Measurements from ENCODE around the gene TMEM63A. TPM values are rescaled to one million over a fixed set of nuclear protein-coding genes. Genes with fewer than 3 reads are reported as not detected.

Gene TMEM63A
- total and polyA plus RNA-seq, 10 of the 15 experiments (the other 5 are each of a cell fraction or from before 2014, with no cell fraction given): 1.3 to 33.5 (median 15.2) TPM

DNA sequence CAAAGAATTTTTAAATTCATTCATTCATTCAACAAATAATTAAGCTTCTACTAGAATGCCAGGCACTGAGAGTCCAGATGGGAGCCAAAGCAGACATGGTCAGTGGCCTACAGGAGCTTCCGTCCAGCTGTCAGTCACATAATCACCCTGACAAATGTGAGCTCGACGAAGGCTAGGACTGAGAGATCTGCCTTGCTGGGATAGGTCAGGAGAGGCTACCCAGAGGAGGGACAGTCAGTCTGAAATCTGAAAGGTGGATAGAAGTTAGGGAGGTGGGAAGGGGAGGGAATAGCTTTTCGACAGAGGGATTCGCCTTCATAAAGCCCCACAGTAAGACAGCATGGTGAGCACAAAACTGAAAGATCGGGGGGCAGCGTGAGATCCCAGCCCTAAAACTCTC is 64.0 kb downstream of the TMEM63A start (continued):
- TF ChIP-seq, protein P1, sequence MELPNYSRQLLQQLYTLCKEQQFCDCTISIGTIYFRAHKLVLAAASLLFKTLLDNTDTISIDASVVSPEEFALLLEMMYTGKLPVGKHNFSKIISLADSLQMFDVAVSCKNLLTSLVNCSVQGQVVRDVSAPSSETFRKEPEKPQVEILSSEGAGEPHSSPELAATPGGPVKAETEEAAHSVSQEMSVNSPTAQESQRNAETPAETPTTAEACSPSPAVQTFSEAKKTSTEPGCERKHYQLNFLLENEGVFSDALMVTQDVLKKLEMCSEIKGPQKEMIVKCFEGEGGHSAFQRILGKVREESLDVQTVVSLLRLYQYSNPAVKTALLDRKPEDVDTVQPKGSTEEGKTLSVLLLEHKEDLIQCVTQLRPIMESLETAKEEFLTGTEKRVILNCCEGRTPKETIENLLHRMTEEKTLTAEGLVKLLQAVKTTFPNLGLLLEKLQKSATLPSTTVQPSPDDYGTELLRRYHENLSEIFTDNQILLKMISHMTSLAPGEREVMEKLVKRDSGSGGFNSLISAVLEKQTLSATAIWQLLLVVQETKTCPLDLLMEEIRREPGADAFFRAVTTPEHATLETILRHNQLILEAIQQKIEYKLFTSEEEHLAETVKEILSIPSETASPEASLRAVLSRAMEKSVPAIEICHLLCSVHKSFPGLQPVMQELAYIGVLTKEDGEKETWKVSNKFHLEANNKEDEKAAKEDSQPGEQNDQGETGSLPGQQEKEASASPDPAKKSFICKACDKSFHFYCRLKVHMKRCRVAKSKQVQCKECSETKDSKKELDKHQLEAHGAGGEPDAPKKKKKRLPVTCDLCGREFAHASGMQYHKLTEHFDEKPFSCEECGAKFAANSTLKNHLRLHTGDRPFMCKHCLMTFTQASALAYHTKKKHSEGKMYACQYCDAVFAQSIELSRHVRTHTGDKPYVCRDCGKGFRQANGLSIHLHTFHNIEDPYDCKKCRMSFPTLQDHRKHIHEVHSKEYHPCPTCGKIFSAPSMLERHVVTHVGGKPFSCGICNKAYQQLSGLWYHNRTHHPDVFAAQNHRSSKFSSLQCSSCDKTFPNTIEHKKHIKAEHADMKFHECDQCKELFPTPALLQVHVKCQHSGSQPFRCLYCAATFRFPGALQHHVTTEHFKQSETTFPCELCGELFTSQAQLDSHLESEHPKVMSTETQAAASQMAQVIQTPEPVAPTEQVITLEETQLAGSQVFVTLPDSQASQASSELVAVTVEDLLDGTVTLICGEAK (IDR thresholded peaks at IDR 0.05; ENCODE audit: borderline replicate concordance): no peak
- TF ChIP-seq NR2F1 (conservative IDR thresholded peaks at IDR 0.05) (no peak), SMARCA5 (IDR thresholded peaks at IDR 0.05) (no peak), DPF2 (IDR thresholded peaks at IDR 0.05) (no peak), PML (IDR thresholded peaks at IDR 0.05; ENCODE audit: low read length) (no peak)

DNA sequence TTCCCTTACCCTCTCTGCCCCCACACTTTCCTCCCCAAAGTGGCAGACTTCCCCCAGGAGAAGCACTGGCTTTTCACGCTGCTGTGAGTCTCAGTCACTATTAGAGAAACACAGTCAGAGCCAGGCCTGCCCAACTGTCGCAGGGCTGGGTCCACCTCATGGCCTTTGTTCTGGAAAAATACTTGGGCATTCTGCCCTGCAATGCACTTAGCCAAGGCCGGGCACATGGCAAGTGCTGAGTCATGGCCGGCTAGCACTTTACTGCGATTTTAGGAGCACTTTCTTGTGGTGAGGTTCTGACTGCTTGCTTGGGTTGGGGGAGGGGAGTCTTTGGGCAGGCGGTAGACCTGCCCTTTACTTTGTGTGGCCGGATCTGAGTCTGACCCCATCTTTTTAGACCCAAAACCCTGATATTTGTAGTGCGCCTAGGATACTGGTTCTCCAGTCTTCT is 64.5 kb downstream of the TMEM63A start:
- Histone ChIP-seq H2AFZ (ENCODE audit: control insufficient read depth, low read depth, low read length) (no peak overlapping the region), H3K9ac (ENCODE audit: control insufficient read depth, insufficient read depth, low read length) (no peak overlapping the region)
- WGBS (ENCODE audit: insufficient coverage, insufficient replicate concordance, low lambda C conversion rate, missing lambda C conversion rate): 46% methylated on average over 8 of the region's 8 CpGs

More for the DNA sequence above, 64.5 kb downstream of the TMEM63A start:
- BruUV-seq (replicated peaks): no TSS peak
- in situ Hi-C loops (cut with MboI) (no loop called here), intact Hi-C loops (cut with micrococcal nuclease; ENCODE audit: unreplicated experiment) (no loop called here)
- Histone ChIP-seq H3K9me3 (replicated peaks; ENCODE audit: control insufficient read depth, insufficient read depth, low read length) (no peaks in the 10 kb centered on the region), H3K79me2 (ENCODE audit: control insufficient read depth, insufficient read depth, low read length) (no peaks in the 10 kb centered on the region), H3K36me3 (ENCODE audit: control insufficient read depth in 2 of 2, insufficient read depth in 2 of 2, low read length in 1 of 2) (no peaks in the 10 kb centered on the region), H4K20me1 (ENCODE audit: control insufficient read depth, insufficient read depth) (no peaks in the 10 kb centered on the region), H3K4me2 (ENCODE audit: control insufficient read depth, insufficient read depth) (no peak overlapping the region), H3K27ac (ENCODE audit: control insufficient read depth, insufficient read depth) (no peak overlapping the region), H3K27me3 (replicated peaks in 1 of 2; ENCODE audit: control insufficient read depth in 2 of 2, insufficient read depth in 2 of 2, low read length in 1 of 2) (no peaks in the 10 kb centered on the region), H3K4me1 (ENCODE audit: control insufficient read depth, insufficient read depth, low read length) (no peaks in the 10 kb centered on the region), H3K4me3 (no peak overlapping the region)
- ATAC-seq (no peak; the same call in 2 of the 3 replicates), DNase-seq (ENCODE audit: low read depth, low spot score) (no peak), FAIRE-seq (no peak)
- TF ChIP-seq, protein P2, sequence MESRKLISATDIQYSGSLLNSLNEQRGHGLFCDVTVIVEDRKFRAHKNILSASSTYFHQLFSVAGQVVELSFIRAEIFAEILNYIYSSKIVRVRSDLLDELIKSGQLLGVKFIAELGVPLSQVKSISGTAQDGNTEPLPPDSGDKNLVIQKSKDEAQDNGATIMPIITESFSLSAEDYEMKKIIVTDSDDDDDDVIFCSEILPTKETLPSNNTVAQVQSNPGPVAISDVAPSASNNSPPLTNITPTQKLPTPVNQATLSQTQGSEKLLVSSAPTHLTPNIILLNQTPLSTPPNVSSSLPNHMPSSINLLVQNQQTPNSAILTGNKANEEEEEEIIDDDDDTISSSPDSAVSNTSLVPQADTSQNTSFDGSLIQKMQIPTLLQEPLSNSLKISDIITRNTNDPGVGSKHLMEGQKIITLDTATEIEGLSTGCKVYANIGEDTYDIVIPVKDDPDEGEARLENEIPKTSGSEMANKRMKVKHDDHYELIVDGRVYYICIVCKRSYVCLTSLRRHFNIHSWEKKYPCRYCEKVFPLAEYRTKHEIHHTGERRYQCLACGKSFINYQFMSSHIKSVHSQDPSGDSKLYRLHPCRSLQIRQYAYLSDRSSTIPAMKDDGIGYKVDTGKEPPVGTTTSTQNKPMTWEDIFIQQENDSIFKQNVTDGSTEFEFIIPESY (IDR thresholded peaks at IDR 0.05): no peak
- TF ChIP-seq, protein P3, sequence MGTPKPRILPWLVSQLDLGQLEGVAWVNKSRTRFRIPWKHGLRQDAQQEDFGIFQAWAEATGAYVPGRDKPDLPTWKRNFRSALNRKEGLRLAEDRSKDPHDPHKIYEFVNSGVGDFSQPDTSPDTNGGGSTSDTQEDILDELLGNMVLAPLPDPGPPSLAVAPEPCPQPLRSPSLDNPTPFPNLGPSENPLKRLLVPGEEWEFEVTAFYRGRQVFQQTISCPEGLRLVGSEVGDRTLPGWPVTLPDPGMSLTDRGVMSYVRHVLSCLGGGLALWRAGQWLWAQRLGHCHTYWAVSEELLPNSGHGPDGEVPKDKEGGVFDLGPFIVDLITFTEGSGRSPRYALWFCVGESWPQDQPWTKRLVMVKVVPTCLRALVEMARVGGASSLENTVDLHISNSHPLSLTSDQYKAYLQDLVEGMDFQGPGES (IDR thresholded peaks at IDR 0.05): no peak
- TF ChIP-seq KAT2A (conservative IDR thresholded peaks at IDR 0.05; ENCODE audit: control insufficient read depth, low read depth, low read length) (no peak), SUZ12 (IDR thresholded peaks at IDR 0.05; ENCODE audit: unreplicated experiment) (no peak), SPI1 (IDR thresholded peaks at IDR 0.05; ENCODE audit: borderline replicate concordance, insufficient read depth, low read depth, low read length) (no peak)
- TF ChIP-seq, protein P4, sequence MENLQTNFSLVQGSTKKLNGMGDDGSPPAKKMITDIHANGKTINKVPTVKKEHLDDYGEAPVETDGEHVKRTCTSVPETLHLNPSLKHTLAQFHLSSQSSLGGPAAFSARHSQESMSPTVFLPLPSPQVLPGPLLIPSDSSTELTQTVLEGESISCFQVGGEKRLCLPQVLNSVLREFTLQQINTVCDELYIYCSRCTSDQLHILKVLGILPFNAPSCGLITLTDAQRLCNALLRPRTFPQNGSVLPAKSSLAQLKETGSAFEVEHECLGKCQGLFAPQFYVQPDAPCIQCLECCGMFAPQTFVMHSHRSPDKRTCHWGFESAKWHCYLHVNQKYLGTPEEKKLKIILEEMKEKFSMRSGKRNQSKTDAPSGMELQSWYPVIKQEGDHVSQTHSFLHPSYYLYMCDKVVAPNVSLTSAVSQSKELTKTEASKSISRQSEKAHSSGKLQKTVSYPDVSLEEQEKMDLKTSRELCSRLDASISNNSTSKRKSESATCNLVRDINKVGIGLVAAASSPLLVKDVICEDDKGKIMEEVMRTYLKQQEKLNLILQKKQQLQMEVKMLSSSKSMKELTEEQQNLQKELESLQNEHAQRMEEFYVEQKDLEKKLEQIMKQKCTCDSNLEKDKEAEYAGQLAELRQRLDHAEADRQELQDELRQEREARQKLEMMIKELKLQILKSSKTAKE (IDR thresholded peaks at IDR 0.05; ENCODE audit: low read depth, poor library complexity, severe bottlenecking): no peak
- RAD21 ChIA-PET (ENCODE audit: unreplicated experiment): interaction anchor here (0.5 kb wide), 1 partner anchor 90 kb away, joined by 3 read pairs; no protein-coding TSS in a partner anchor
- POLR2A ChIA-PET: no interaction called here
- CTCF ChIA-PET: interaction anchor here (0.9 to 1.1 kb wide), 2 partner anchors 35 to 40 kb away, joined by 3 to 4 read pairs; partner anchors contain the start of gene SRP9
- SMC1A ChIA-PET (ENCODE audit: uncharacterized antibody, unreplicated experiment): interaction anchor here (0.7 kb wide), 1 partner anchor 1221 kb away, joined by 3 read pairs; no protein-coding TSS in a partner anchor
